Neuron (in vitro differentiated cells): Measurements from ENCODE around the gene TEAD1.

Source experiments
- H2AFZ ChIP-seq: one replicate; pipeline ENCODE4 v1.6.1; 2013; ENCODE audit warnings: low read depth, mild to moderate bottlenecking, inconsistent platforms, low read length, moderate library complexity
- H3K27me3 ChIP-seq: one replicate; pipeline ENCODE4 v1.6.1; 2013; ENCODE audit warnings: low read length; ENCODE audit not compliant: insufficient read depth
- H3K36me3 ChIP-seq: one replicate; pipeline ENCODE4 v1.6.1; 2013; ENCODE audit warnings: low read length; ENCODE audit not compliant: insufficient read depth
- H3K4me1 ChIP-seq: one replicate; pipeline ENCODE4 v1.6.1; 2013; ENCODE audit warnings: low read length; ENCODE audit not compliant: insufficient read depth
- H3K4me3 ChIP-seq: 2 replicates; pipeline ENCODE4 v1.5.1; 2013; ENCODE audit warnings: mild to moderate bottlenecking, low read length, moderate library complexity
- H3K9me3 ChIP-seq: one replicate; pipeline ENCODE4 v1.6.1; 2013; ENCODE audit warnings: low read length

The TEAD1 gene

DNA sequence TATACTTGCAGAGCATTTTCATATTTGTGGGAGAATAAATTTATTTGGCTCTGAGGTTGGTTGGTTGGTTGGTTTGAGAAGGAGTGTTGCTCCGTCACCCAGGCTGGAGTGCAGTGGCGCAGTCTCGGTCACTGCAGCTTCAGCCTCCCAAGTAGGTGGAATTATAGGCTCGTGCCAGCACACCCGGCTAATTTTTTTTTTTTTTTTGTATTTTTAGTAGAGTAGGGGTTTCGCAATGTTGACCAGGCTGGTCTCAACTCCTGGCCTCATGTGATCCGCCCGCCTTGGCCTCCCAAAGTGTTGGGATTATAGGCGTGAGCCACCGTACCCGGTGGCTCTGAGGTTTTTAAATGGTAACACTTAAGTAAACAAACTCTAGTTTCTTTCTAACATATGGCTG, 161.1 kb downstream of the TEAD1 start:
- Histone ChIP-seq H3K9me3 (no peaks in the 10 kb centered on the region), H3K36me3 (no peaks in the 10 kb centered on the region), H2AFZ (no peak overlapping the region), H3K4me1 (peaks cover 3% of the 10 kb centered on the region), H3K27me3 (no peaks in the 10 kb centered on the region), H3K4me3 (no peak overlapping the region)

DNA sequence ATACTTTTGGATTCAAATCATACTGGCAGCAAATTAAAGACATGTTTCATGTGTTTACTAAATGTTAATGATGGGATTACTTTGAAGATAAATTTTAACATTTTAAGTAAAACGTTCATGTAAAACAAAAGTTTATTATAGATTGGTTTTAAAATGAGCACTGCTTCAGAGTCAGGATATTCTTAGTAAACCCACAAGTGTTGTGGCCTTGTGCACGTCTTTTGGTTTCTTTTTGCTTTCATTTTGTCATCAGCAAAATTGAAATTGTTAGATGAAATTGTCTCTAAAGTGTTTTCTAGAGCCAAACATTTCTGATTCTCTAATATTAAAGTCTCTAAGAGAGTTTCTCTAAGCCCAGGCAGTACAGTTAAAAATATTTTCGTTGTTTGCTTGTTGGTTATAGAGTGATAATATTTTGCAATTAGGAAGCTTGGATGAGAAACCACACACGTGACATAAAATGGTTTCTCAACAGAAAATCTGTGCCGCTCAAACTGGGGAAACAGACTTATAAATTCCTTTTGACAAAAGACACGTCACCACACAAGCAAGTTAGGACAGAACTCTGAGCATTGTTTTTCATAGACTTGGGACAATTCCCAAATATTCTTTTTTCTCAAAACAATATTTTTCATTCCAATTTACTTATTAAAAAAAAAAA, 164.4 kb downstream of the TEAD1 start:
- H3K9me3 ChIP-seq: no peaks in the 10 kb centered on the region
- no peaks in the 10 kb centered on the region for H3K27me3 ChIP-seq
- H3K4me3 ChIP-seq: no peak overlapping the region
- H3K4me1 ChIP-seq: peaks cover 35% of the 10 kb centered on the region
- no peaks in the 10 kb centered on the region for H3K36me3 ChIP-seq
- no peak overlapping the region for H2AFZ ChIP-seq

DNA sequence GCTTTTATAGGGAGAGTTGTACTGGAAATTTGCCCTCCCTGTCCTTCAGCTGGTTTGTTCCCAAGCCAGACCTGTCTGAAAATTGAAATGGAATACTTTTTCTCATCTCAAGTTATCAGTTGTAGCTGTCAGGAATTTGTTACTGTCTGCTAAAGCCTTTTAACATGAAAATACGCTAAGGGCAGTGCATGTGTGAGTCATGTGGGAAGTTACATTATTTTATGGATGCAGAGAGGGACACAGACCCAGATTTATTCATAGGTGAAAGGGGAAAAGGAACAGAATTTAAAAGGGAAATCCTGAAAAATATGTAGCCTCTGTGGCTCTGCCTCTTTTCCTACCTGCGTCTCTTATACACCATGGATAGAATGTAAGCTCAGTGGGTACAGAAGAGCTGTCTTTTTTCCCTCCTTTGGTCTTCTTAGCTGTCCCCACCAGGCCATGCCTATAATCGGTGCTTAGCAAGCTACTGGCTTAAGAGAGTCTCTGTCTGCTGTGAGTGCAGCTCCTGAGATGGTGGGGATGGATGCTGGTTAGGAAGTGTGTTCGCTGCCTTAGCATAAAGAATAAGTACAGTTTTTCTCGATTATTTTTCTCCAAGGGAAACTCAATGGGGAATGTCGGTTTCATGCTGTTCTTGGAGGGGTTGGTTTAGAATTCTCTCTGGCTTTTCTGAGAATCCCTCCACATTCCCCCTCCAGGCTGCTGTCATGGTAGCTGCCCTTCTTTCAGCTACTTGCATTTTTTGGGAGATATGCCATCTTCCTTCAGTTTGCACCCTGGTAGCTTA, 166.8 kb downstream of the TEAD1 start:
- no peak overlapping the region for H3K4me3 ChIP-seq
- H3K9me3 ChIP-seq: no peaks in the 10 kb centered on the region
- no peaks in the 10 kb centered on the region for H3K36me3 ChIP-seq
- peaks cover 60% of the 10 kb centered on the region for H3K4me1 ChIP-seq
- no peak overlapping the region for H2AFZ ChIP-seq
- H3K27me3 ChIP-seq: no peaks in the 10 kb centered on the region

DNA sequence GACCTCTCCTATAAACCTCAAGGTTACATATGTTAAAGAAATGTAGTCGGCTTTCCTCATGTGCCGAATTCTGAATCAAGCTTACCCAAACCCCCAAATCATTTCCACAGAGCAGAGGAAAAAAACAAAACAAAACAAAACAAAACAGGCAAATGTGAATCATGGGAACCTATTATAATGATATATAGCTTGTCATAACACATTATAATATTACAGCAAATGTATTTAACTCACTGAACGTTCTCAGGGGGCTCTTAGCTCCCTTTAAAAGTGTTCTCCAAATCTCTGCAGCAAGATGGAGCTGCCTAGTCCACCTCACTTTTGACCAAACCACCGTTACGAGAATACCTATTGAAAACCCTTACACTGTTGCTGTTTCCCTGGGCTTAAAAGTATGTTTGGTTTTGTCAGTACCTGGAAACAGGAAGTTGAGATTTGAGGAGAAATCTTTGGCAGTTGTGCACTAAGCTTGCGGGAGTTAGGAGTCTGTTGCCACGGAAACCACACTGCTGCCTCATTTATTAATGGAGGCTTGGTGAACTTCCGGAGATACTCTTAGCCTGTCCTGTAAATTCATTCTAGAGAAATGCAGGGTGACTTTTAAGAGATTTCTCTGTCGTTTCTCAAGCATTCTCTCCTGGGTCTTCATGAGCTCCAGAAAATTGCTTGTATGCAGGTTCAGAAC, 167.9 kb downstream of the TEAD1 start:
- Histone ChIP-seq H2AFZ (peak overlapping the region; percentile 17), H3K36me3 (no peaks in the 10 kb centered on the region), H3K27me3 (no peaks in the 10 kb centered on the region), H3K9me3 (no peaks in the 10 kb centered on the region), H3K4me1 (peaks cover 70% of the 10 kb centered on the region), H3K4me3 (peak overlapping the region; percentile 36)

DNA sequence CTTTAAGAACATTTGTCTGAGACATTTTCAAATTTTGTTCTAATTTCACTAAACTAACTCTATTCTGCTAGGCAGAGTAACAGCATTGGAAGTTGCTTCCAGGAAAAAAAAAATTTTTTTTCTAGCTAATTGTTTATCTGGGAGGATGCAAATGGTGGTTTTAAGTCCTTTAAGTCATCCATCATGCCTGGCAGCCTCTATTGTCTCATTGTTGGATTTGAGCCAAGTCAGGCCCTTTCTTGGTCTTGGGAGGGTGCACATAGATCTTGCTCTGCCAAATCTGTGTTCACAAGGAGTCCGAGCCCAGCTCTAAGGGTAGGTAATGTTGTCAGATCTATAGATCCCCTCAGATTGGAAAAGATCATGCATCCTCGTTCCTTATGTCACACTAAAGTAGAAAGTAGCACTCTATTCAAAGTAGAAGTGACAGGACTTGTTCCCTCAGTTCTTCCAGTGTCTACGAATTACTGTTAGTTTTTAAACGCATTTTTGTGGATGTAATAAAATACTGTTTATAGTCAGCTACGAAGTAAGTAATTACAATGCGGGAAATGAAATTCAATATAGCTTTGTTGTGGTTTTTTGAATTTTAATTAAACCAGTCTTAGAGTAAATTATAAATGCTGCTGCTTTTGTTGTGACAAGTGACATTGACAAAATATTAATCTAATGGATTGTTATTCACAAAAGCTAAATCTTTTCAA, 168.9 kb downstream of the TEAD1 start:
- H3K36me3 ChIP-seq: no peaks in the 10 kb centered on the region
- H2AFZ ChIP-seq: no peak overlapping the region
- peak overlapping the region; percentile 36 for H3K4me3 ChIP-seq
- H3K4me1 ChIP-seq: peaks cover 70% of the 10 kb centered on the region
- no peaks in the 10 kb centered on the region for H3K27me3 ChIP-seq
- no peaks in the 10 kb centered on the region for H3K9me3 ChIP-seq

DNA sequence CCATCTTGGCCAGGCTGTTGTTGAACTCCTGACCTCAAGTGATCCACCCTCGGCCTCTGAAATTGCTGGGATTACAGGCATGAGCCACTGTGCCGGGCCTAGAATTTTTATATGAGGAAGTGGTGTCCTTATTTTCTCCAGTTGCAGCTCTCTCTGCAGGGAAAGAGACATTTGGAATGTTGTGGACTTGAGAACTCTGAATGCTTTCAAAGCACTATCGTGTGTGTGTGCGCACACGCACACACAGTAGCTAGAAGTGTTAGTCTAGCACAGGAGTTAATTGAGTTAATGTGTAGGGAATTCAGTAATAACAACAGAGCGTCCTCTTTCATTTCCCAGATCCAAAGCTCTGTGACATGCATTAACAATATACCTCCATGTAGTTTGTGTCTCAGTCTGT, 170.9 kb downstream of the TEAD1 start:
- no peaks in the 10 kb centered on the region for H3K36me3 ChIP-seq
- H3K9me3 ChIP-seq: no peaks in the 10 kb centered on the region
- peaks cover 69% of the 10 kb centered on the region for H3K4me1 ChIP-seq
- H3K4me3 ChIP-seq: no peak overlapping the region
- H3K27me3 ChIP-seq: no peaks in the 10 kb centered on the region
- H2AFZ ChIP-seq: no peak overlapping the region

DNA sequence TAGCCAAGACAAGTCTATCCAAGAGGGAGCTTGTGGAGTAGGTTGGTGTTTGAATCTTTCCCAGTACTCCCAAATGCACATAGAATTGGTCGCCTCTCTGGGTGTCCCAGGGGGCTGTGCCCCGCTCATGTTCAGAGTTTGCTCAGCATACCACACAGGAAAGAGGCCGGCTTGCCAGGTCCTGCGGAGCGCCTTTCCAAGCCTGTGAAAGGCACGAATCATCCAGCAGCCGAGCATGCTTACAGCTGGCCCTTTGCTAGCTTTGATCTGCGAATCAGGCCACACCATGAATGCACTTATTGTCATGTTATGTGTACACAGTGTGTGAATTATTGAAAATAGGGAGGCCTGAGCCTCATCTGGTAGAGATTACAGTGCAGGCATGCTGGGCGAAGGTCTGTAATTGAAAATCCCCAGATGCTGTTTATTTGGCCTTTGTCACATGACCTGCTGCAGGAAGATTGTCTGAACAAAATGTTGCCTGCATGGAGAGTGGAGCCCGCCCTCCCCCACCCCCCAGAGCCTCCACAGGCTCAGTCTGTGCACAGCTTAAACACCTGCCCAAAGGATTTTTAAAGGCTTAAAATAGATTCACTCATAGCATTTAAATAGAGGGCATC, 171.6 kb downstream of the TEAD1 start:
- peak overlapping the region; percentile 21 for H3K4me3 ChIP-seq
- H3K27me3 ChIP-seq: no peaks in the 10 kb centered on the region
- no peaks in the 10 kb centered on the region for H3K36me3 ChIP-seq
- H3K4me1 ChIP-seq: peaks cover 62% of the 10 kb centered on the region
- H3K9me3 ChIP-seq: no peaks in the 10 kb centered on the region
- no peak overlapping the region for H2AFZ ChIP-seq

DNA sequence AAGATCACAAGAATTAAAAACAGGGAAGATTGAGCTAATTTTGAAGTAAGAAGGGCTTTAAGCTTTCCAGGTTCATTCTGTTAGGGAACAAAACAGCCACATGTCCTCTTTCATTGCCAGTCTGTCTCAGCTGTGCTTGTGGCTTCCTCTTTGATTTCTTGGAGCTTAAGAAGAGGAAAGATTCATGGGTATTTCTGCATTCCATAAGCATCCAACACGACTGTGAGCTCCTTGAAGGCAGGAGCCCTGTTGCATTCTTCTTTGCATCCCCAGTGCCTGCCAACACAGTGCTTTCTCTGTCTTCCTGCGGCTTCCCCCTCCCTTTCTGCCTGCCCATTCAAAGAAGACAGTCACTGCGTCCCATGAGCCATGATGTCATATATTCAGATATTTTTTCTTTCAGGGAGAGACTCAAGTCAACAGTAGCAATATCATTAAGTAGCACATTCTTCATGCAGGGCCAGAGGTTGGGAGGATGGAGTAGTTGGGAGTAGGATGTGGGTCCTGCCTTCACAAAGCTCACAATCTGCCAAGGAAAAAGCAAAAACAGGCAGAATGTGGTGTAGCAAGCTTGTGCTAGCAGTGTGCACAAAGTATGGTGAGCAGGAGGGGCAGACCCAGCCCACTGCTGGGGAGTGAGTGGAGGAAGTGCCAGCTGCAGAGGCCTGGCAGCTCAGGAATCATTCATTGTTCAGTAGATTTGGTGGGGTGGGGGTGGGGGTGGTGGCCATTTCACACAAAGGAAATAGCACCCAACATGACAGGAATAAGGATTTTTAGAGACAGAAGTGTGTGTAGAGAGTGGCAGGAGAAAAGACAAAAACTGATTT, 172.8 kb downstream of the TEAD1 start:
- Histone ChIP-seq H3K9me3 (no peaks in the 10 kb centered on the region), H3K36me3 (no peaks in the 10 kb centered on the region), H3K4me1 (peaks cover 50% of the 10 kb centered on the region), H2AFZ (no peak overlapping the region), H3K27me3 (no peaks in the 10 kb centered on the region), H3K4me3 (no peak overlapping the region)

DNA sequence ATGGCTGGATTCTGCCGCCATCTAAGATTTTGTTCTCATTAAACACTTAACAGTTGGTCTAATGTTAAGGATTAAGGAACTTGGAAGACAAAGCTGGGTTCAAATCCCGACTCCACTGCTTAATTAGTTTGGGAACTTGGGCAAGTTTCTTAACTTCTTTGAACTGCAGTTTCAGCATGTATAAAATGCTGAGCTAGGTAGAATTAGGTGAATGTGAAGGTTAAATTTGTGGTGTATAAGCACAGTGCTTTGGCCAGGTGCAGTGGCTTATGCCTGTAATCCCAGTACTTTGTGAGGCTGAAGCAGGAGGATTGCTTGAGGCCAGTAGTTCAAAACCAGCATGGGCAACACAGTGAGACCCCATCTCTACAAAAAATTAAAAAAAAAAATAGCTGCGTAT, 174.2 kb downstream of the TEAD1 start:
- Histone ChIP-seq H3K4me3 (no peak overlapping the region), H3K36me3 (no peaks in the 10 kb centered on the region), H3K27me3 (no peaks in the 10 kb centered on the region), H3K9me3 (no peaks in the 10 kb centered on the region), H3K4me1 (peaks cover 36% of the 10 kb centered on the region), H2AFZ (no peak overlapping the region)

DNA sequence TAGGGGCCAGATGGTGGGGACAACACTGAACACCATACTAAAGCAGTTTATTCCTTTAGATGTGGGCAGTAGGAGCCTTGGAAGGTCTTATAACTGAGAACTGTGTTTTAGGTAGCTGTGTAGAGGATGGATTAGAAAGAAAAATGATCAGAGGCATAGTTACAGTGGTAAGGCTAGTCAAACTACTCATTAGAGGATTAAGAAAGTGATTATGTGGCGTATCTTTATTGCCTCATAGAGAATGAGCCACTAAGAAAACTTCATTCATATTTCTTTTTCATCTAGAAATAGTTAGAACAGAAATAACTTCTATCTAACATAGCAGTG, 179.1 kb downstream of the TEAD1 start:
- Histone ChIP-seq H2AFZ (no peak overlapping the region), H3K9me3 (peaks cover 2% of the 10 kb centered on the region), H3K4me3 (no peak overlapping the region), H3K27me3 (no peaks in the 10 kb centered on the region), H3K36me3 (no peaks in the 10 kb centered on the region), H3K4me1 (no peaks in the 10 kb centered on the region)

DNA sequence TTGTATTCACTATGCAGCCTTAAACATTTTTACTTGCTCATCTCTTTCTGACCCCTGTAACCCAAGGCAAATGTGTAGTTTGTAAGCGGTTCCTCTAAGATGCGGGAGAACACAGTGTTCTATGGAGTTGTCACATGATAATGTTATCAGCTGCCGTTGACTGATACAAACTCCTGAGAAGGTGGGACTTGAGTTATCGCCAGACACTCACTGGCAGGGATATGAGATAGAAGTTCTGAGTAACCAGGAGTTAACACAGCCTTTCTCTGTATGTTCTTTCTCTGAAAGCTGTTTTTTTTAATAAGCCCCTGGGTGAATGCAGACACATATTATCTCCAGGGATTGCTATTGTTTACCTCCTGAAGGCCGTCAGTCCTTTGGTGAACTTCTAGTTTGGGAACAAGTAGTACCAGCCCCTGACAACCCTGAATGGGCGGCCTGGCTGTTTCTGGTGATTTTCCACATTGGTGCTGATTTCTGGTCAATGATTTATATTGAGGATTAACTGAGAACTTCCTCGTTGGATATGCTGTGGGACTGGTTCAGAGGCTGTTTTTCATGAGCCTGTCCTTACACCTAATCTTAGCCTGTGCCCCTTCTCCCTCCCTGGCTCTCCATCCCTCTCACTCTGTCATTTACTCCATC, 179.6 kb downstream of the TEAD1 start:
- Histone ChIP-seq H2AFZ (no peak overlapping the region), H3K4me1 (no peaks in the 10 kb centered on the region)

DNA sequence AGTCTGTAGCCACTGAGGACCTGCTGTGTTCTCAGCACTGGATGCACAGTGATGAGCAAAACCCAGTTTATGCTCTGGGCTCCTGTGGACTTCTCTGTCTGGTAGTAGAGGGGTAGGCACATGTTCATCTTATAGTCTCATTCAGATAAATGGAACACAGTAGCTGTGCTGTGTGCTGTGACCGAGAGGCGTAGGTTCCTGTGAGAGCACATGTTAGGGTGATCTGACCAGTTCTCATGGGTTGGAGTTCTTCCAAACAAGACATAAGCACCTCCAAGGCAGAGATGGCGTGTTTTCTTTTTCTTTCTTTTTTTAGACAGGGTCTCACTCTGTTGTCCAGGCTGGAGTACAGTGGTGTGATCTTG, 180.1 kb downstream of the TEAD1 start:
- no peak overlapping the region for H3K4me3 ChIP-seq
- peaks cover 2% of the 10 kb centered on the region for H3K9me3 ChIP-seq
- no peaks in the 10 kb centered on the region for H3K4me1 ChIP-seq
- H3K36me3 ChIP-seq: no peaks in the 10 kb centered on the region
- no peak overlapping the region for H2AFZ ChIP-seq
- H3K27me3 ChIP-seq: no peaks in the 10 kb centered on the region

More for the DNA sequence above, 179.6 kb downstream of the TEAD1 start:
- peaks cover 2% of the 10 kb centered on the region for H3K9me3 ChIP-seq
- H3K27me3 ChIP-seq: no peaks in the 10 kb centered on the region
- no peaks in the 10 kb centered on the region for H3K36me3 ChIP-seq
- no peak overlapping the region for H3K4me3 ChIP-seq
